K562 (cell line): ENCODE results near the gene GPD2. TPM values are rescaled to one million over a fixed set of nuclear protein-coding genes. Genes with fewer than 3 reads are reported as not detected.

Experiments
- ATAC-seq: fragments of 200-7000 bp; cut with Tn5 transposase; 3 replicates; pipeline ENCODE4 v1.9.1; 2020; ENCODE audit warnings: moderate library complexity
- BruUV-seq: library from RNA; stranded (reverse); fragments of 400-500 nt; replicated peaks from 2 replicates; lab custom pipeline; 2021; lab: Mats Ljungman, UMichigan
- CTCF ChIA-PET: fragments of 300-600 bp; formaldehyde crosslinking; extraction: SDS; loops from one replicate; lab custom pipeline; 2021; ENCODE audit warnings: low intra/inter-chr PET ratio; lab: Yijun Ruan, JAX
- POLR2A ChIA-PET: fragments of 300-600, 350-650 bp; sonication (Branson Sonifier 250); formaldehyde crosslinking; extraction: SDS; loops from one replicate; lab custom pipeline; 2021; ENCODE audit warnings: antibody characterized with exemption, inconsistent platforms; lab: Yijun Ruan, JAX
- DNase-seq, 4 experiments: peaks; one replicate each; pipeline versions ENCODE4 v3.0.0 to v3.0.0-alpha.2; 2011 to 2018; ENCODE audit warnings: low spot score in 3 of 4, mixed read lengths in 3 of 4; ENCODE audit errors: extremely low read depth in 1 of 4
- FAIRE-seq: peaks from 2 replicates; lab custom pipeline; 2011; peaks lifted over from hg19 to GRCh38; lab: Jason Lieb, UNC
- H2AFZ ChIP-seq: 2 replicates; pipeline ENCODE4 v1.6.0; 2011; ENCODE audit warnings: low read depth, low read length, control low read depth, inconsistent platforms
- H3K27ac ChIP-seq: fragments of 200-600 bp; 3 replicates; pipeline ENCODE4 v1.8.0; 2011; ENCODE audit warnings: low read depth, mild to moderate bottlenecking, control low read depth, inconsistent platforms, low read length, moderate library complexity, mixed read lengths; ENCODE audit errors: extremely low read depth
- H3K27me3 ChIP-seq, 2 experiments: fragments of 300-600 bp in 1 of 2; 2 replicates in 1 of 2; 3 replicates in 1 of 2; pipeline versions ENCODE4 v1.6.0 to v1.8.0; 2011; ENCODE audit warnings: inconsistent platforms in 2 of 2, low read length in 2 of 2, mild to moderate bottlenecking in 1 of 2, mixed read lengths in 1 of 2, moderate library complexity in 1 of 2; ENCODE audit not compliant: control insufficient read depth in 2 of 2, insufficient read depth in 2 of 2
- H3K36me3 ChIP-seq: fragments of 300-600 bp; 3 replicates; pipeline ENCODE4 v1.8.0; 2011; ENCODE audit warnings: mild to moderate bottlenecking, low read length, inconsistent platforms; ENCODE audit not compliant: control insufficient read depth, insufficient read depth
- H3K4me1 ChIP-seq, 2 experiments: fragments of 200-600 bp in 1 of 2; replicated peaks in 1 of 2; 2 replicates in 1 of 2; 3 replicates in 1 of 2; pipeline versions ENCODE4 v1.5.1 to v1.8.0; 2011; ENCODE audit warnings: inconsistent platforms in 2 of 2, low read length in 2 of 2, mild to moderate bottlenecking in 1 of 2, mixed read lengths in 1 of 2, moderate library complexity in 1 of 2; ENCODE audit not compliant: control insufficient read depth in 2 of 2, insufficient read depth in 2 of 2
- H3K4me2 ChIP-seq: 2 replicates; pipeline ENCODE4 v1.6.1; 2011; ENCODE audit warnings: low read length, control low read depth, inconsistent platforms, mixed read lengths; ENCODE audit not compliant: insufficient read depth
- H3K4me3 ChIP-seq: fragments of 200-600 bp; sonication (generic), shearing (Covaris generic); 2 replicates; pipeline ENCODE4 v1.5.1; 2016; ENCODE audit warnings: control low read depth, inconsistent platforms
- H3K79me2 ChIP-seq: fragments of 200-600 bp; 3 replicates; pipeline ENCODE4 v1.8.0; 2011; ENCODE audit warnings: low read length, inconsistent platforms; ENCODE audit not compliant: control insufficient read depth, insufficient read depth
- H3K9ac ChIP-seq, 2 experiments: 2 replicates each; pipeline versions ENCODE4 v1.6.0 to v1.6.1; 2011; ENCODE audit warnings: low read depth in 2 of 2, low read length in 2 of 2, control low read depth in 1 of 2, inconsistent platforms in 1 of 2, mild to moderate bottlenecking in 1 of 2, mixed read lengths in 1 of 2; ENCODE audit not compliant: insufficient read depth in 1 of 2
- H3K9me1 ChIP-seq: one replicate; pipeline ENCODE4 v1.6.0; 2011; ENCODE audit warnings: inconsistent platforms, mild to moderate bottlenecking, low read length, moderate library complexity; ENCODE audit not compliant: control insufficient read depth, insufficient read depth
- H3K9me3 ChIP-seq: replicated peaks from 2 replicates; pipeline ENCODE4 v1.5.1; 2011; ENCODE audit warnings: low read depth, low read length, inconsistent platforms; ENCODE audit not compliant: control insufficient read depth, insufficient read depth
- H4K20me1 ChIP-seq: replicated peaks from 2 replicates; pipeline ENCODE4 v1.6.1; 2011; ENCODE audit warnings: low read length, inconsistent platforms, mixed read lengths; ENCODE audit not compliant: control insufficient read depth, insufficient read depth
- FOXA3 ChIP-seq, 2 experiments: fragments of 450-650 bp in 1 of 2; sonication (generic) in 1 of 2; formaldehyde crosslinking; IDR thresholded peaks in 1 of 2; conservative IDR thresholded peaks in 1 of 2; 2 replicates each; pipeline versions ENCODE4 v1.4.0 to v1.8.0; 2020 to 2022; ENCODE audit warnings: mild to moderate bottlenecking in 2 of 2, missing genetic modification reagents in 1 of 2
- PBX2 ChIP-seq, 2 experiments: IDR thresholded peaks in 1 of 2; conservative IDR thresholded peaks in 1 of 2; 2 replicates each; pipeline ENCODE4 v1.6.1; 2016; ENCODE audit warnings: low read depth in 2 of 2, mild to moderate bottlenecking in 1 of 2, missing compliant biosample characterization in 1 of 2, missing genetic modification characterization in 1 of 2, moderate library complexity in 1 of 2
- SMARCC2 ChIP-seq: fragments of 450-650 bp; IDR thresholded peaks from 2 replicates; pipeline ENCODE4 v1.6.1; 2017; ENCODE audit warnings: antibody characterized with exemption, moderate library complexity, mild to moderate bottlenecking, low read depth
- SOX6 ChIP-seq: fragments of 450-650 bp; IDR thresholded peaks from 2 replicates; pipeline ENCODE4 v1.6.1; 2014; ENCODE audit warnings: mild to moderate bottlenecking
- SRSF3 ChIP-seq: fragments of 200-400 bp; formaldehyde crosslinking; IDR thresholded peaks from 2 replicates; pipeline ENCODE4 v1.6.1; 2016; ENCODE audit warnings: mild to moderate bottlenecking, low read length, moderate library complexity; ENCODE audit not compliant: insufficient read depth
- USF2 ChIP-seq: sonication (generic); formaldehyde crosslinking; IDR thresholded peaks from 2 replicates; pipeline ENCODE4 v1.5.0; 2020; ENCODE audit warnings: missing genetic modification reagents
- ZNF561 ChIP-seq: fragments of 450-650 bp; formaldehyde crosslinking; conservative IDR thresholded peaks from 2 replicates; pipeline ENCODE4 v1.4.0; 2020; ENCODE audit warnings: mild to moderate bottlenecking, moderate library complexity
- in situ Hi-C: fragments of 300-500 bp; cut with MboI; formaldehyde crosslinking; loops from 4 replicates; pipeline ENCODE4 v1.15.0; 2018; ENCODE audit warnings: inconsistent platforms, mixed read lengths
- intact Hi-C: fragments of 100-400 bp; cut with micrococcal nuclease; formaldehyde crosslinking; loops from 2 replicates; pipeline ENCODE4 v1.14.2; 2022
- polyA plus RNA-seq, 8 experiments: library from polyadenylated mRNA; depleted of rRNA in 4 of 8; stranded (reverse) in 5 of 8; unstranded in 3 of 8; fragments of >200 nt; fragmentation: Nextera tagmentation in 2 of 8; fragmentation: Illumina TruSeq in 1 of 8; extraction: Ambion mirVana in 2 of 8; extraction: Trizol in 1 of 8; gene quantifications; 2 replicates each; pipeline versions ENCODE4 v1.2.1 to v1.2.3, GENCODE V29; 2011 to 2014; ENCODE audit warnings: inconsistent platforms in 1 of 8, missing spikeins in 1 of 8
- total RNA-seq, 7 experiments: library from RNA; depleted of rRNA in 6 of 7; stranded (reverse); fragments of >200 nt in 6 of 7; fragmentation: Illumina TruSeq in 2 of 7; extraction: Trizol in 2 of 7; gene quantifications; 2 replicates each; pipeline versions ENCODE4 v1.2.1 to v1.2.3, GENCODE V29; 2011 to 2021; ENCODE audit warnings: low replicate concordance in 1 of 7

Gene GPD2
- total and polyA plus RNA-seq, 9 of the 15 experiments (the other 6 are each of a cell fraction or from before 2014, with no cell fraction given), result 5.2 to 39.2 (median 19.0) TPM

- TF ChIP-seq ZNF561 (CRISPR knock-in tag) (no peak), SMARCC2 (no peak), USF2 (CRISPR knock-in tag) (no peak)
Observed at GRCh38 chr2:156576005-156576404, 139.8 kb downstream of the GPD2 start (continued).

GRCh38 chr2:156580501-156580900, 144.3 kb downstream of the GPD2 start:
- Histone ChIP-seq H3K9me3 (no peaks in the 10 kb centered on the region), H3K27me3 (no peaks in the 10 kb centered on the region), H3K9me1 (no peaks in the 10 kb centered on the region), H3K27ac (no peak overlapping the region), H3K4me3 (no peak overlapping the region), H3K4me2 (no peak overlapping the region), H3K9ac (no peak overlapping the region), H2AFZ (no peak overlapping the region), H3K36me3 (no peaks in the 10 kb centered on the region), H3K79me2 (no peaks in the 10 kb centered on the region), H3K4me1 (no peaks in the 10 kb centered on the region), H4K20me1 (no peaks in the 10 kb centered on the region)
- POLR2A ChIA-PET, result interaction anchor here (1.0 kb wide), 1 partner anchor 26 kb away, joined by 3 read pairs; no protein-coding TSS in a partner anchor
- BruUV-seq, result no TSS peak
- DNase-seq (no peak), ATAC-seq (peak; percentile 36), FAIRE-seq (no peak)
- in situ Hi-C loops, result loop anchor here (10.0 kb wide), 1 partner anchor 246 kb away; the partner anchor contains the start of gene NR4A2
- intact Hi-C loops, result loop anchor here (2.0 to 10.0 kb wide), 2 partner anchors 146 to 246 kb away; partner anchors contain the start of gene GPD2
- TF ChIP-seq PBX2 (CRISPR knock-in tag; IDR thresholded peaks at IDR 0.05; ENCODE audit: low read depth) (no peak), PBX2 (tag; conservative IDR thresholded peaks at IDR 0.05; ENCODE audit: low read depth) (0 out of 2 replicates have a peak, but pooled peaks have one; percentile 19), FOXA3 (CRISPR knock-in tag; conservative IDR thresholded peaks at IDR 0.05 in 1 of 2, IDR thresholded peaks at IDR 0.05 in 1 of 2) (0 out of 4 replicates have a peak, but pooled peaks of 1 of the 2 experiments have one; percentile 38), SOX6 (peak; percentile 80), SRSF3 (no peak)
- CTCF ChIA-PET, result no interaction called here
